Tibial nerve (tissue), 4 donors: ENCODE results near the gene PLXNA4. TPM values are rescaled to one million over a fixed set of nuclear protein-coding genes. Genes with fewer than 3 reads are reported as not detected.

Experiments used
- DNase-seq, 2 donors: peaks; one replicate each; pipeline ENCODE4 v3.0.0-alpha.2; 2019; ENCODE audit warnings: low spot score in 2 of 2
- H3K27ac ChIP-seq, 4 donors: fragments of 200-600 bp; sonication (generic) in 3 of 4; one replicate each; pipeline ENCODE4 v1.5.1; 2017 to 2019; ENCODE audit warnings: mild to moderate bottlenecking in 1 of 4
- H3K27me3 ChIP-seq, 2 donors: fragments of 200-600 bp; sonication (generic) in 1 of 2; one replicate each; pipeline versions ENCODE4 v1.5.1 to v1.6.0; 2017 to 2019
- H3K36me3 ChIP-seq, 3 donors: fragments of 200-600 bp; sonication (generic); one replicate each; pipeline ENCODE4 v1.5.1; 2018 to 2019
- H3K4me1 ChIP-seq, 4 donors: fragments of 200-600 bp; sonication (generic) in 3 of 4; one replicate each; pipeline ENCODE4 v1.5.1; 2017 to 2019
- H3K4me3 ChIP-seq, 4 donors: fragments of 200-600 bp; sonication (generic) in 3 of 4; one replicate each; pipeline ENCODE4 v1.5.1; 2017 to 2019; ENCODE audit warnings: mild to moderate bottlenecking in 1 of 4, moderate library complexity in 1 of 4
- H3K9me3 ChIP-seq, 4 donors: fragments of 200-600 bp; sonication (generic) in 3 of 4; one replicate each; pipeline ENCODE4 v1.5.1; 2017 to 2019
- EP300 ChIP-seq, 2 donors: sonication (generic); formaldehyde crosslinking; IDR thresholded peaks; one replicate each; pipeline ENCODE4 v1.6.1; 2017; ENCODE audit warnings: antibody characterized with exemption in 2 of 2, mild to moderate bottlenecking in 1 of 2
- POLR2A ChIP-seq, 2 donors: fragments of 450-650 bp; IDR thresholded peaks; one replicate each; pipeline ENCODE4 v1.6.1; 2017; ENCODE audit warnings: antibody characterized with exemption in 2 of 2, mild to moderate bottlenecking in 2 of 2, moderate library complexity in 2 of 2
- WGBS, 2 donors: methylation state at CpG; one replicate each; pipeline ENCODE4 v1.1.5; 2018; 5-methylcytosine and 5-hydroxymethylcytosine counted together
- total RNA-seq, 4 donors: library from RNA; depleted of rRNA; stranded (reverse); fragments of >200 nt; gene quantifications; one replicate each; pipeline ENCODE4 v1.1.0, GENCODE V29; 2016
- TF ChIP-seq, protein P1 (sequence below), 5 experiments: fragments of 200-600 bp in 3 of 5; fragments of 450-650 bp in 2 of 5; sonication (generic) in 3 of 5; IDR thresholded peaks; one replicate each; pipeline ENCODE4 v1.5.1; 2016 to 2019; ENCODE audit warnings: antibody characterized with exemption in 5 of 5, mild to moderate bottlenecking in 3 of 5, moderate library complexity in 2 of 5

Gene PLXNA4
- total RNA-seq, 4 donors from 2014 or later: 12.6 to 32.4 (median 13.7) TPM

DNA sequence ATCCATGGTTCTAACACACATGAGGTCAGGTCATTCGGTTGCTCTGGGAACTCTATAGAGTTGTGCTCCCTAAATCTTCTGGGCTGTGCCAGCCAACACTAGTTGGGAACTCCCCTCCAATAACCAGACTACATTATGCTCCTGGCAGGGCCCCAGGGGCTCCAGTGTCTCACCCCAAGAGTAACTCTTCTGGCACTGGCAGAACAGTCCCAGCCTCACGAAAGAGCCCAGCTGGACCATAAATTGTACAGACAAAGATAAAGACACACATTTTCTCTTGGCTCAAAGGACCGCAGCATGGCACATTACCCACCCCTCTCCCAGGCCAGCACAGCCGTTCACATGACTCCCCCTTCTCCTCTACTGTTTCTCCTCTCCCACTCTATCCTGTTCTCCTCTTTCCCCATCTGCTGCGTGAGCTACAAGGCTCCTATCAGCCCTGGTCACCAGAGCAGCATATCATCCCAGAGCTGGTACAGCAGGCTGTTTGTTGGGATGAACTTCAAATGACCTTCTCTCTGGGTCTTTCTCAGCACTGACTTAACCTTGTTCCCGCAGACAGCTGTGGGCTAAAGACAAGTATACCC lies 230.6 kb downstream of the PLXNA4 start:
- TF ChIP-seq POLR2A (IDR thresholded peaks at IDR 0.05): no peak
- TF ChIP-seq, protein P1, sequence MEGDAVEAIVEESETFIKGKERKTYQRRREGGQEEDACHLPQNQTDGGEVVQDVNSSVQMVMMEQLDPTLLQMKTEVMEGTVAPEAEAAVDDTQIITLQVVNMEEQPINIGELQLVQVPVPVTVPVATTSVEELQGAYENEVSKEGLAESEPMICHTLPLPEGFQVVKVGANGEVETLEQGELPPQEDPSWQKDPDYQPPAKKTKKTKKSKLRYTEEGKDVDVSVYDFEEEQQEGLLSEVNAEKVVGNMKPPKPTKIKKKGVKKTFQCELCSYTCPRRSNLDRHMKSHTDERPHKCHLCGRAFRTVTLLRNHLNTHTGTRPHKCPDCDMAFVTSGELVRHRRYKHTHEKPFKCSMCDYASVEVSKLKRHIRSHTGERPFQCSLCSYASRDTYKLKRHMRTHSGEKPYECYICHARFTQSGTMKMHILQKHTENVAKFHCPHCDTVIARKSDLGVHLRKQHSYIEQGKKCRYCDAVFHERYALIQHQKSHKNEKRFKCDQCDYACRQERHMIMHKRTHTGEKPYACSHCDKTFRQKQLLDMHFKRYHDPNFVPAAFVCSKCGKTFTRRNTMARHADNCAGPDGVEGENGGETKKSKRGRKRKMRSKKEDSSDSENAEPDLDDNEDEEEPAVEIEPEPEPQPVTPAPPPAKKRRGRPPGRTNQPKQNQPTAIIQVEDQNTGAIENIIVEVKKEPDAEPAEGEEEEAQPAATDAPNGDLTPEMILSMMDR (IDR thresholded peaks at IDR 0.05): no peak
- TF ChIP-seq EP300 (IDR thresholded peaks at IDR 0.05): no peak
- 44 to 54% methylated on average over 6 of the region's 6 CpGs for WGBS, 2 donors
- Histone ChIP-seq H3K4me1 (peaks cover 0 to 6% (median 2%) of the 10 kb centered on the region in 4 donors), H3K4me3 (no peak overlapping the region), H3K9me3 (no peaks in the 10 kb centered on the region), H3K27me3 (peaks cover 0 to 6% of the 10 kb centered on the region in 2 donors), H3K27ac (no peak overlapping the region), H3K36me3 (no peaks in the 10 kb centered on the region)
- no peak for DNase-seq

DNA sequence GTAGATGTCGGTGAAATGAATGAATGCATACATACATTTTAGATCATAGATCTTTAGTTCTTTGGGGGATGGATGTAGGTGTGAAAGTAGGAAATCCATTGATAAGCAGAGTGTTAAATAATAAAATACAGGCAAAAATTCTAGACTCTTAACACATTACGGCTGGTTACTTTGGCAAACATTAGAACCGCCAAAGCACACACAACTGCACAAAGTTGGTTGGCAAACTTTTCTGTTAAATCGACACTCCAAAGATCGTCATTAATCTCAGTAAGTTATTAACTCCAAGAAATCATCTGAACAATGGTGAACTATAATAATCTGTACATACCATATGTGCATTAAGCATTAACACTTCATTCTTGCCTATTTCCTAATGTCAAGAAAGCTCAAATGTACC lies 231.2 kb downstream of the PLXNA4 start:
- 92% methylated on average over 5 of the region's 5 CpGs for WGBS, 2 donors

DNA sequence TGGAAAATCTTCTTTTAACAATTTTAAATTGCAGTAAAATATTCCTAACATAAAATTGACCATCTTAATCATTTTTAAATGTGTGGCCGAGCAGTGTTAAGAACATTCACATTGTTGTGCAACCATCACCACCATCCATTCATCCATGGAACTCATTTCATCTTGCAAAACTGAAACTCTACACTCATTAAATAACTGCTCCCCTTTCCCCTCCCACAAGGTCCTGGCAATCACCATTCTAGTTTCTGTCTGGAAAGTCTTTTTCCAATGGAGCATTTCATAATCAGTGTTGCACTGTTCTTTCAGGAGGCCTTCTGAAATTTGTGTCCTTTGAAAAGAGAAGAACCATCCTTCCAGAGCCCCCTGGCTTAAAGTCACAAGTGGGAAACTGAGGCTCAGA lies 233.1 kb downstream of the PLXNA4 start:
- Histone ChIP-seq H3K27me3 (no peaks in the 10 kb centered on the region), H3K9me3 (no peaks in the 10 kb centered on the region), H3K36me3 (no peaks in the 10 kb centered on the region), H3K4me1 (peaks cover 0 to 6% (median 2%) of the 10 kb centered on the region in 4 donors), H3K27ac (peak overlapping the region in 2 of 4 donors; percentile 42 to 59), H3K4me3 (no peak overlapping the region)
- WGBS, 2 donors: 67 to 80% methylated on average over 1 of the region's 1 CpG
- peak in 1 of 2 donors; percentile 79 for TF ChIP-seq EP300 (IDR thresholded peaks at IDR 0.05)
- TF ChIP-seq, protein P1 (IDR thresholded peaks at IDR 0.05): no peak
- no peak for TF ChIP-seq POLR2A (IDR thresholded peaks at IDR 0.05)
- peak in 1 of 2 donors; percentile 50 for DNase-seq

More for the DNA sequence above, 231.2 kb downstream of the PLXNA4 start:
- no peak for DNase-seq
- TF ChIP-seq EP300 (IDR thresholded peaks at IDR 0.05) (no peak), POLR2A (IDR thresholded peaks at IDR 0.05) (no peak)
- TF ChIP-seq, protein P1 (IDR thresholded peaks at IDR 0.05): no peak
- Histone ChIP-seq H3K9me3 (no peaks in the 10 kb centered on the region), H3K27ac (no peak overlapping the region), H3K36me3 (no peaks in the 10 kb centered on the region), H3K4me3 (no peak overlapping the region), H3K4me1 (peaks cover 0 to 6% (median 2%) of the 10 kb centered on the region in 4 donors), H3K27me3 (peaks cover 0 to 6% of the 10 kb centered on the region in 2 donors)

DNA sequence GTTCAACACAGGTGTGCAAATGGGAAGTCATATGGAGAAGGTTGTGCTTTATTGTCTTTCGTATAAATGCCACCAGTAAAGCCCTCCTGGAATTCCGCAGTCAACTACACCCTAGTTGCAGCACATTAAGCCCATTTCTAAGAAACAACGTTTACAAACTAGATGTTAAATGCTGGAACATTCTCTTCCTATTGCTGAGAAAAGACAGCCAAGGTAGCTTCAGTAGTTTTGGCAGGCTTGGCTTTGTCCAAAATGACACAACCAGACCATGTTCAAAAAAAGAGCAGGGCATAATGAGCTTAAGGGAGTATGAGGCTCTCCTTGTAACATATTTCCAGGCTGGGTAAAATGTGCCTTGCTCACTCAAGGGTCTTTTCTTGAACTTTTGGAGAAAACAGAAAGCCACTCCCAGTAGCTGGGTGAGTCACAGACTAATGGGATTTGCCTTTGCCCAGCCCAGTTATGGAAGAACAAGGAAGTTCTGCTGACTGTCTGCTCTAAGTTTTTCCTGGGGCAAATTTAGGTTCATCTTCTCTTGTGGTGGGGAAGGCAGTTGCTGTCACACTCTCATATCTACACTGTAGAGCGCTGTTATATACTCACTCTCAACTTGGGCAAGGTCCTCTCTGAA lies 238.7 kb downstream of the PLXNA4 start:
- TF ChIP-seq POLR2A (IDR thresholded peaks at IDR 0.05): no peak
- no peak for TF ChIP-seq EP300 (IDR thresholded peaks at IDR 0.05)
- TF ChIP-seq, protein P1 (IDR thresholded peaks at IDR 0.05): no peak
- no peak for DNase-seq
- Histone ChIP-seq H3K4me1 (peaks cover 0 to 7% (median 0%) of the 10 kb centered on the region in 4 donors), H3K4me3 (no peak overlapping the region), H3K9me3 (no peaks in the 10 kb centered on the region), H3K27me3 (peaks cover 0 to 7% of the 10 kb centered on the region in 2 donors), H3K36me3 (no peaks in the 10 kb centered on the region), H3K27ac (no peak overlapping the region)
- 70 to 74% methylated on average over 4 of the region's 4 CpGs for WGBS, 2 donors

DNA sequence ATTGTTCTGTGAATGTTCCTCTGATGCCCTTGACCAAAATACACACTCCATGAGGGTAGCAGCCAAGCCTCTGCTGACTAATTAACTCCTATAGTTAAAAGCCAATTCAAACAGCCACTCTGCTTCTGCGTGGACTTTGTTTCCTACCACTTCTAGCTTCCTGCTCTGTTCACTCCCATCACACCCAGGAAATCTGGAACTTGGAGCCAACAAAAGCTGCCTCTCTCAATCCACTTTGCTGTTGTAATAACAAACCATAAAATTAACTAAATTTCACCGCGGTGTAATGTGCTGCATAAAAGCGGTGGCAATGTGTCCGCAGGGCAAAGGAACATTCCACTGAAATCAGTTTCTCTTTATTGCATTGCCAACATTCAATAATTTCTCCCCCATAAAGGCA lies 239.5 kb downstream of the PLXNA4 start:
- 28 to 31% methylated on average over 5 of the region's 5 CpGs for WGBS, 2 donors
- no peak overlapping the region for H3K27ac ChIP-seq
- peaks cover 0 to 7% (median 0%) of the 10 kb centered on the region in 4 donors for H3K4me1 ChIP-seq
- peaks cover 0 to 7% of the 10 kb centered on the region in 2 donors for H3K27me3 ChIP-seq
- no peak for TF ChIP-seq EP300 (IDR thresholded peaks at IDR 0.05)
- TF ChIP-seq POLR2A (IDR thresholded peaks at IDR 0.05): no peak
- TF ChIP-seq, protein P1 (IDR thresholded peaks at IDR 0.05): no peak
- H3K4me3 ChIP-seq: no peak overlapping the region
- no peaks in the 10 kb centered on the region for H3K9me3 ChIP-seq
- no peaks in the 10 kb centered on the region for H3K36me3 ChIP-seq
- no peak for DNase-seq
